GOT3 (cell line): ENCODE results near the gene RING1.

Experiments used
- DNase-seq: peaks from one replicate; lab custom pipeline; 2025; ENCODE audit warnings: mixed read lengths; lab: John Stamatoyannopoulos, UW

RING1 gene

GRCh38 chr6:33208091-33208967, at the start of gene RING1:
Gene RING1 (plus strand): TSS chr6:33208500. CDS start chr6:33208823, 323 bp downstream.
- peak; percentile 63 for DNase-seq

- DNase-seq, result no peak
Measured at GRCh38 chr6:33160096-33160495, 48.2 kb upstream of the RING1 start.

- DNase-seq, result peak; percentile 48
Measured at GRCh38 chr6:33160728-33161344, 47.5 kb upstream of the RING1 start.

- peak; percentile 68 for DNase-seq
Measured at GRCh38 chr6:33161354-33162331, 46.7 kb upstream of the RING1 start.

GRCh38 chr6:33163540-33163939, 44.8 kb upstream of the RING1 start:
- DNase-seq, result no peak

- DNase-seq, result no peak
Measured at GRCh38 chr6:33164176-33164575, 44.1 kb upstream of the RING1 start.

- DNase-seq, result no peak
Measured at GRCh38 chr6:33164665-33165373, 43.5 kb upstream of the RING1 start.

GRCh38 chr6:33165581-33166258, 42.6 kb upstream of the RING1 start:
- DNase-seq, result no peak

- DNase-seq, result no peak
Measured at GRCh38 chr6:33166363-33166762, 41.9 kb upstream of the RING1 start.

- no peak for DNase-seq
Measured at GRCh38 chr6:33166811-33167210, 41.5 kb upstream of the RING1 start.

GRCh38 chr6:33167374-33168283, 40.7 kb upstream of the RING1 start:
- DNase-seq, result no peak

GRCh38 chr6:33168284-33168601, 40.1 kb upstream of the RING1 start:
- DNase-seq, result no peak

GRCh38 chr6:33168639-33169038, 39.7 kb upstream of the RING1 start:
- DNase-seq, result no peak

- no peak for DNase-seq
Measured at GRCh38 chr6:33169291-33170175, 38.8 kb upstream of the RING1 start.

- DNase-seq, result no peak
Measured at GRCh38 chr6:33170176-33171015, 37.9 kb upstream of the RING1 start.

- no peak for DNase-seq
Measured at GRCh38 chr6:33171016-33171879, 37.1 kb upstream of the RING1 start.
